HG03066 (cell line): ENCODE measurements around the gene CASP8AP2.
"Not testable (repeated sequence)": the region's sequence is repeated elsewhere in the genome, so short reads cannot be mapped to it uniquely, and the experiment has no call there.

ENCODE experiments used
- ATAC-seq: cut with Tn5 transposase; IDR thresholded peaks from one replicate; pipeline ENCODE4 v1.9.1; 2021; ENCODE audit warnings: low read depth; ENCODE audit not compliant: unreplicated experiment

CASP8AP2 gene

DNA sequence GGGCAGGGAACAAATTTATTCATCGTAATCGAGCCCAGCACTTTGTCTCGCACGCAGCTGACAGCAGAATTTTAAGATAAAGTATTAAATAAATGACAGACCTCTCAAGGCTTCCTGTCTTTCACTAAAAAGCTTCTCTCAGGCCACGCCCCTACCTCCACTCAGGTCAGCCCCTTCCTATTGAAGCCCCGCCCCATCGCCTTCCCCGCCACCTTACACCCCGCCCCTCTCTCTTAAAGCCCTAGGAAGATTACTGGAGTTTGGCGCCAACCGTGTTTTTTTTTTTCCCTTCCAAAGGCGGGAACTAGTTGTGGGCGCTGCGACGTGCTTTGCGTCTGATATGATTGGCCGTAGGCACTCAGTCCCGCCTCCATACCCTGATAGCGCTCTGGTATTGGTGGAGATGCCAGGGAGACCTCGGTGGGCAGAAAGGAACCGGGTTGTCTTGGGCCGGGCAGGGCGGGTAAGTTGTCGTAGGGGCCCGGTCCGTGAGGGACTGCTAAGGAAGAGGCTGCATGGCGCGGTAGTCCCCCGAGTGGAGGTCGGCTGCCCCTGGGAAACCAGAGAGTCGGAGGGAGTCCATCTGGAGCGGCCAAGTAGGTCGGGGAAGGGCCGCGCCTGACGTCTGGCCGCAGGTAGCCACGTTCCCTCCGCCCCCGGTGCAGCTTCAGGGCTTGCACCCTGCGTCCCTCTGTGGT, at the start of gene CASP8AP2:
Gene CASP8AP2 (plus strand): TSS at position 409 of the 698 bp plus-strand sequence.
- ATAC-seq = peak; percentile 95

DNA sequence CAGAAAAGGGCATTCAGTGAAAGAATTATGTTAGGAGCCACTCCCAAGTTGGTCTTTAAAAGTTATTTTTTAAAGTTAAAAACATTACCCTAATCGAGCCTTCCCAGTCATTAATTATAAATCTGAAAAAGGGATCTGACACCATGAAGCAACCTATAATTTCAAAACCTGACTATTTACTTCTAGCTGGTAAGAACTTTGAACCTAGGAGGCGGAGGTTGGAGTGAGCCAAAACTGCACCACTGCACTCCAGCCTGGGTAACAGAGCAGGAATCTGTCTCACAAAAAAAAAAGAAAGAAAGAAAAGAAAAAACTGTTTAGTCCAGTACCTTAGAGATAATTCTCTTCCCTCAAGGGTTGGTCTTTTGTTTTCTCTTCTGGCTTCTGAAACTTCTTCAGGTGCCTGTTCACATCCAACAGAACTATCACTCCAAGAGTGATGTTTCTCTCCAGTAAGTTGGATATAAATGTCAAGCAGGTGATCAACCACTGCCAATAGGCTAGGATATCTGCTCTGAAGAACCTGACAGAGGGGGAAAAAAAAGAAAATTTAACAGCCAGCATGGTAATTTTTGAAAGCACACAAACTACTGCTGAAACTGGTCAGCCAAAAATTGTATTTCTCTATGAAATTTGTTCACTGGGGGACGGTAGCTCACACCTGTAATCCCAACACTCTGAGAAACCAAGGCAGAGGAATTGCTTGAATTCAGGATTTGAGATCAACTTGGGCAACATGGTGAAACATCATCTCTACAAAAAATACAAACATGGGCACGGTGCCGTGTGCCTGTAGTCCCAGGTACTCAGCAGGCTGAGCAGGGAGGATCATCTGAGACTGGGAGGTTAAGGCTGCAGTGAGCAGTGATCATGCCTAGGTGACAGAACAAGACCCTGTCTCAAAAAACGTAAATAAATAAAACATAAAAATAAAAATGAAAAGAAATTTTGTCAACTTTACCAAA, 48.3 kb upstream of the CASP8AP2 start:
- ATAC-seq = no peak

DNA sequence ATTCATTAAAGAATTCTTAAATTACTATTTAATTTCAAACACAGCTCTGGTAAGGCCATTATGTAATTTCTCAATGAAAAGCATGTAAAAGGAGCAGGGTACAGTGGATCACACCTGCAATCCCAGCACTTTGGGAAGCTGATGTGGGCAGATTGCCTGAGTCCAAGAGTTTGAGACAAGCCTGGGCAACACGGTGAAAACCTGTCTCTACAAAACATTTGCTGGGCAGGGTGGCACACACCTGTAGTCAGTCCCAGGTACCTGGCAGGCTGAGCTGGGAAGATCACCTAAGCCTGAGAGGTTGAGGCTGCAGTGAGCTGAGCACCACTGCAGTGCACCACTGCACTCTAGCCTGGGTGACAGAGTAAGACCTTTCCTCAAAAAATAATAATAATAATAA, 47.5 kb upstream of the CASP8AP2 start:
- no peak for ATAC-seq

DNA sequence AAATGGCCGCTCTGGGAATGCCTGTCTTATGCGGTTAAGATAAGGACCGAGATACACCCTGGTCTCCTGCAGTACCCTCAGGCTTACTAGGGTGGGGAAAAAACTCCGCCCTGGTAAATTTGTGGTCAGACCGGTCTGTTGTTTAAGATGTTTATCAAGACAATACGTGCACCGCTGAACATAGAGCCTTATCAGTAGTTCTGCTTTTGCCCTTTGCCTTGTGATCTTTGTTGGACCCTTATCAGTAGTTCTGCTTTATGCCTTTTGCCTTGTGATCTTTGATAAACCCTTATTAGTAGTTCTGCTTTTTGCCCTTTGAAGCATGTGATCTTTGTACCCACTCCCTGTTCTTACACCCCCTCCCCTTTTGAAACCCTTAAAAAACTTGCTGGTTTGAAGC, 46.4 kb upstream of the CASP8AP2 start:
- ATAC-seq = not testable (repeated sequence)

DNA sequence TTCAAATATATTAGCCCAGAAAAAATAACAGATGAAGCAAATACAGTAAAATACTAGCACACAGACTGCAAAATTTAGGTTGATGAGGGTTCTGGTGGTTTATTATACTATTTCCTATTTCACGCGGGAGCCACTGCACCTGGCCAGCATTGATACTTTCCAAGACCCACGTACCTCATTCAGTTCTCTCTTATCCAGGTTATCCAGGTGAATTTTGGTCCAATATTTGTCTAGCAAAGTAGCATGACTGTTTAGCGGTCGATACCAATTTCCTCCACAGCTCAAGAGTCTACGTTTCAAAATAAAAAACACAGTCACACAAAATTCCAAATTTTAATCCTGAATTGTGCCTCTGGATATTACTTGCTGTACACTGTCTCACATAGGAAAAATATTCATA, 44.8 kb upstream of the CASP8AP2 start:
- ATAC-seq = no peak

DNA sequence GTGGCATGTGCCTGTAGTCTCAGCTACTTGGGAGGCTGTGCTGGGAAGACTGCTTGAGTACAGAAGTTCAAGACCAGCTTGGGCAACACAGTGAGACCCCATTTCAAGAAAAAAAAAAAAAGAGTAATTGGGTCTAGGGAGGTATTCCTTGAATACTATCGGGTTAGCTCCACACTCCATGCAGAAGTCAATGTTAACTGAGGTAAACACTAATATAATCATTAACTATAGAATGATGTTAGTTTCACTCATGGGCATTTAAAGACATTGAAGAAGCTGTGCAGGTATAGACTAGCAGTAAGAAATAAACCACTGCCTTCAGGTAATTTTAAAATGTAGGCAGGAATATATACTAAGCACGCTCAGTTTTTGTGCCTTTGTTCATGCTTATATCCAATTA, 42.7 kb upstream of the CASP8AP2 start:
- ATAC-seq = no peak

DNA sequence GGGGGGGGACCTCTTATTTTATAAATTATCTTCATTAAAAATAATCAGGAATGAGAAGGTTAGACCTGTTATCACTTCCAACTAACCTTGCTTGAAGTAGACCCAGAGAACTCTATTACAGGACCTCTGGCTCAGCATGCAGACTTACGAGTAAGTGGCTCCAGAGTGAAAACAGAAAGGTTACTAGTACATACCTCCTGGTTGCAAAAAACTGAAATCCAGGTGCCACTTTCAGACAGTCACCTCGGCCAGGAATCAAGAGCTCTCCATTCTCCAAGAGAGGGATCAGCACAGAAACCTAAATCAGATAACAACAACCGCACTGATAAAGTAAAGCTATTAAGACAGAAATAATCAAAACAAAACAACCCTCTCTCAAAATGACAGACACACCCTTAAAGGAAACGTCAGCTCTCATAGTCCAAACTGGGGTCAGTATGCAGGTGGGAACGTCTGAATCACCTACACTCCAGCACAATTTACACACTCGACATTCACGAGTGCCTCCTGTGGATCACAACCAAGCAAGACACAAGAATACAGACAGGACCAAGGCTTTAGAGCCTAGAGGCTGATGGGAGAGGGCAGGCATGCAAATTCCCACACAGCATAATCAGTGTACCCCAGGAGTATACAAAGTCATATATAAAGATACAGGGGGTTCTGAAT, 41.9 kb upstream of the CASP8AP2 start:
- ATAC-seq = no peak

DNA sequence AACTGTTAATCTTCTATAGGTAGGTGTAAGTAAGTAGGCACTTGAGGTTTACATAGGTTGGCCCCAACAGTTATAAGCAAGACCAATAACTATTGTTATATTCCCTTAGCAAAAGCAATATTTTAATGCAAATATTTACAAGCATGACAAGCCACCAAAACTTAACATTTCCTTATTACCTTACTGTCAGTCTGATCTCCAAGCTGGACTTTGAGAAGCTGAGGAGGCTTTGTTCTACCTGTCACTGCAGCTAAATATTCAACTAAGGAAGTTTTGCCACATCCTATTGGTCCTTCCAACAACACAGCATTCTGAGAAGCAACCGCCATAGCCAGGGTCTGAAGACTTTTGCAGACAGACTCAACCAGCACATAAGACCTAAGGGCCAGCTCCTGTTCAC, 39.7 kb upstream of the CASP8AP2 start:
- no peak for ATAC-seq

DNA sequence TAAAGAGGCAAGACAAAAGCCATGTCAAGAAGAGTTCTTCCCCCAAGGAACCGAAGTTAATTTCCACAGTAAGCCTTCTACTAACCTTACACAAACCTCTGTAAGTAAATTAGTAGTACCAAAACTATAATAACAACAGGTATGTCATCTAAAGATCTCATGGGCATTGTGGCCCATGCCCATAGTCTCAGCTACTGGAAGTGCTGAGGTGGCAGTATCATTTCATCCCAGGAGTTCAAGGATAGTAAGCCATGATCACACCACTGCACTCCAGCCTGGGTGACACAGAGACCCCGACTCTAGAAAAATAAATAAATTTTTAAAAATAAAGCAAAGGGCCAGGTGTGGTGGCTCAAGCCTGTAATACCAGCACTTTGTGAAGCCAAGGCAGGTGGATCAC, 39.3 kb upstream of the CASP8AP2 start:
- no peak for ATAC-seq

DNA sequence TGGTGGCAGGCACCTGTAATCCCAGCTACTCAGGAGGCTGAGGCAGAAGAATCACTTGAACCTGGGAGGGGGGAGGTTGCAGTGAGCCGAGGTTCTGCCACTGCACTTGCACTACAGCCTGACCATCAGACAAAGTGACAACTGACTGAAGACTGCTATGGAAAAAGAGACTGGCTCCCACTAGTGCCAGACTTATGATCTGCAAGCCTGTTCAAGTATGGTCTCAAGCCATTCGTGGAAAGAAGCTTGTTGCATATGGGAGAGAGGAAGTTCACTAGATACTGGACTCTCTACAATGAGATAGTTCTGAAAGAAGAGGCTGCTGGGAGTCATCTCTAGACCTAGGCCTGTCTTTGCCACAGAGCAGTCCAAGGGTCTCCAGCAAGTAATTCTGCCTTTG, 36.8 kb upstream of the CASP8AP2 start:
- peak; percentile 73 for ATAC-seq

DNA sequence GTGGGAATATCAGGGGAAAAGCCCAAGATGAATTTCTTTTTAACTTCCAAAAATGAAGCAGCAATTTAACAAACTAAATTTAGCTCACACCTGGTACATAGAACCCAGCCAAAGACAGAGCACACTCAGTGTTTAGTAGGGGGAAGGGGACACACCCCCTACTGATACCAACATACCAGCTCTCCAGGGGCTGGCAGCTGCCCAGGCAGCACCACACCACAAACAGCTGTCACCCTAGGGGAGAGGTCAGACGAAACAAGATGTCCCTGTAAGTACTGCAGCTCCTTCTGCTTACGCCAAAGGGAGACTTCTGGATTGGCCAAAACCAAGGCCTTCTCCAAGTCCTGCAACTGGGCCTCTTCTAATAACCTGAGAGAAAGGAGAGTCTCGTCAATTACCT, 36.1 kb upstream of the CASP8AP2 start:
- no peak for ATAC-seq

DNA sequence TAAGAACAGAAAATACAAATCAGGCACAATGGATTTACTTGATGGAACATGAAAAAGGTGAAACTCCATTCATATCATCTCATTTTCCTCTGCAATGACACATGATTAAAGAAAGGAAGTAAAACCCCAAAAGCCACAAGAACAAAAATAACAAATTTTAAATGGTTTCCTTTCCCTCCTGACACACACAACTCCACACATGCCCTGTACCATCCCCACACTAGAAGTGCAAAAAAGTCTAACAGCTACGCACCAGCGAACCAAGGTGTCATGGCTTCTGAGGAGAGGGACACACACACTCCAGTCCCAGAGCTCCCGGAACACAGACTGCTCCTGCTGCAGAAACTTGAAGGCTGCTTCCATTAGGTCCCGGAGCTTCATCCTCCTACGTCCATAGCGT, 35.4 kb upstream of the CASP8AP2 start:
- no peak for ATAC-seq

DNA sequence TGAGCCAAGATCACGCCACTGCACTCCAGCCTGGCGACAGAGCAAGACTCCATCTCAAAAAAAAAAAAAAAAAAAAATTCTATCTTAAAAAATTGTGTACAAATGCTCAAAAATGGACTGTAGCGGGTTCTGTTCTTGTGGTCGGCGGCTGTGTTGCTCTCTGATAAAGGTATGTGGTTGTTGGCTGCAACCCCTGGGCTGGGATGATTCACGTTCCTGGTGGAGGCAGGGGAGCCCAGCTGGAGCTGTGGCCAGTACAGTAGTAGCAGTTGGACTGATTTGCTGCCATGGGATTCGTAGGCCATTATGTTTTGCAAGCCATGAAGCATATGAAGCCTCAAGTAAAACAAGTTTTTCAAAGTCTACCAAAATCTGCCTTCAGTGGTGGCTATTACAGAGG, 32.4 kb upstream of the CASP8AP2 start:
- no peak for ATAC-seq

DNA sequence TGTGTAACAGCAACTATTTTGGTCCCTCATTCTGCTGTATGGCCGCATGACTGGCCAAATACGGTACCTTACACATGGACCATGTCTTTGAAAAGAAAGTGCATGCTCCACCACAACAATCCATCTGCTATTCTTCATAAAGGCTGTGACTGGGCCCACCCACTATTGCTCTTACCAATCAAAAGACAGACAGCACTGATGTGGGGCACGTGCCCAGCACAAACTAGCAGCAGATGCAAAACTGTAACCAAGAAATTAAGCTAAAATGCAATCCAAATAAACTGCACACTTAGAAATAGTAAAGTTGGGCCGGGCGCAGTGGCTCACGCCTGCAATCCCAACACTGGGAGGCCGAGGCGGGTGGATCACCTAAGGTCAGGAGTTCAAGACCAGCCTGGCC, 30.6 kb upstream of the CASP8AP2 start:
- ATAC-seq = no peak

DNA sequence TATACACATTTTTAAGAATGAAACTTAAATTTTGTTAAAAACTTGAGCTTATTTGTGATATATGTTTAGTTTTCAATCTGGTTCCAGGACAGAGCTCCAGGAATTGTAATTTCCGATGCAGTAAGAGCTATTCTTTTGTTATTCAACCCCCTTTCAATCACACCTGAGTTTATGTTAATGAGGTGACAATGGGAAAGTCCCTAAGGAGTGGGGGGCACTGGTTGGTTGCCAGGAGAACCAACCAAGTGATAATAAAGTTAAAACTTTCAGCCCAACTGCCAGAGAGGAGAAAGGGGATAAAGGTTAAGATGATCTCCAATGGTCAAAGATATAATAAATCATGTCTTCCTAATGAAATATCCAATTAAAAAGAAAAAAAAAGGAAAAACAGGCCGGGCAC, 29.9 kb upstream of the CASP8AP2 start:
- no peak for ATAC-seq

DNA sequence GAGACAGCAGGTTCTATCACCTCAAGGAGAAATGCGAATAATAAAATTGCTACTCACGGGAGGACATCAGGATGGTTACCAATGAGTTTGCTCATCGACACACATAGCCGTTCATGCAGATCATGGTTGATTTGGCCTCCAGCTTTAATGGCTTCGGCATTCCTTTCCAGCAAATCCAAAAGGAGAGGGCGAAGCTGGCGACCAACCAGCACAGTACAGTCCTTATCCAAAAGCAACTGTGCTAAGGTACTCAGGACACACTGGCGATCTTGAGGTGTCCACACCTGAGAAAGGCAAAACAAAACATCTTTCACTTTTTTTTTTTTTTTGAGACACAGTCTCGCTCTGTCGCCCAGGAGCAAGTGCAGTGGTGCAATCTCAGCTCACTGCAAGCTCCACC, 26.4 kb upstream of the CASP8AP2 start:
- ATAC-seq = no peak

DNA sequence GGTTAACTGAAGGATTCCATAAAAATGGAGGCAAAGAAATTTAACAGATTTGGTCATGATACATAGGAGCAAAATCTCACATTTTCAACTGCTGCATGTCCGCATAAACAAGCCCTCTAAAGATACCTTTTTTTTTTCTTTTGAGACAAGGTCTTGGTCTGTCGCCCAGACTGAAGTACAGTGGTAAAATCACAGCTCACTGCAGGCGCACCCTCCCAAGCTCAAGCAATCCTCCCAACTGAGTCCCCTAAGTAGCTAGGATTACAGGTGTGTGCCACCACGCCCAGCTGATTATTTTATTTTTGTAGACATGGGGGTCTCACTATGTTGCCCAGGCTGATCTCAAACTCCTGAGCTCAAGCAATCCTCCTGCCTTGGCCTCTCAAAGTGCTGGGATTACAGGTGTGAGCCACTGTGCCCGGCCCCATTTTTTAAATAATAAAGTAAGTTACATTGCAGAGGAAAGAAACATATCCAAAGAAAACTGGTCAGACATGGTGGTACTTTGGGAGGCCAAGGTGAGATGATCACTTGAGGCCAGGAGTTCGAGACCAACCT, 23.8 kb upstream of the CASP8AP2 start:
- ATAC-seq = no peak

DNA sequence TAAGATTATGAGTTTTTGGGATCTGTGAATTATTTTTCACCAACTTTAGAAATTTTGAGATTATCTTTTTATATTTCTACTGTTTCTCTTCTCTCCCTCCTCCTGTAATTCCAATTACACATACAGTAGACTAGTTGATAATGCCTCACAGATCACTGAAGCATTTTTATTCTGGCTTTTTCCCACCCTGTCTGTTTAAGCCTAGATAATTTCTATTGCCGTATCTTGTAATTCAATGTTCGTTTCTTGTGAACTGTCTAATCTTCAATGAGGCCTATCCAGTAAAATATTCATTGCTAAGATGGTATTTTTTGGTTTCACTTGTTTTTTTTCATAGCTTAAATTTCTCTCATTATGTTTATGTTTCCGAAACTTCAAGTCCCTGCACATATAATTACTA, 22.1 kb upstream of the CASP8AP2 start:
- no peak for ATAC-seq

DNA sequence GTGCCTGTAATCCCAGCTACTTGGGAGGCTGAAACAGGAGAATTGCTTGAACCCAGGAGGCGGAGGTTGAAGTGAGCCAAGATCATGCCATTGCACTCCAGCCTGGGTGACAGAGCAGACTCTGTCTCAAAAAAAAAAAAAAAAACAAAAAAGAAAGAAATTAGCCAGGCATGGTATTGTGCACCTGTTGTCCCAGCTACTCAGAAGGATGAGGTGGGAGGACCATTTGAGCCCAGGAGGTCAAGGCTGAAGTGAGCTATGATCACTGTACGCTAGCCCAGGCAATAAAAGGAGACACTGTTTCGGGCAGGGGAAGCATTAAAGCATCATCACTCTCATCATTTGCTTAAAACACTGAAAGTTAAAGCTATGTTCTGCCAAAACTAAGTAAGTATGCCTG, 16.3 kb upstream of the CASP8AP2 start:
- not testable (repeated sequence) for ATAC-seq

DNA sequence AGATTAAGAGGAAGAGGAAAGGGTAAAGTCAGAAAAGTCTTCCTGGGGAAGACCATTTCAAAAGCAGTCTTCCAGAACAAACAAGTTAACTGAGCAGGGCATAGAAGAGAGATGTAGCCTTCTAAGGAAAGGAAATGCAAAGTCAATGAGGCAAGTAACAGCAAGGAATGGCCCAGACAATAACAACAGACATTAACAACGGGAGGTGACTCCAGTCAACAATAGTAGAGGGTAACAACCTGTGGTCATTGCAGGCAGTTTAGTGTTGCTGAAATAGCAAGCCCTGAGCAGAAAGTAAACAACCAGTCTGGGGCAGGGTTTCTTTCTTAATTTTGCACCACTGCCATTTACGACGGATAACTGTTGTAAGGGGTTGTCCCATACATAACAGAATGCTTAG, 12.2 kb upstream of the CASP8AP2 start:
- ATAC-seq = no peak

DNA sequence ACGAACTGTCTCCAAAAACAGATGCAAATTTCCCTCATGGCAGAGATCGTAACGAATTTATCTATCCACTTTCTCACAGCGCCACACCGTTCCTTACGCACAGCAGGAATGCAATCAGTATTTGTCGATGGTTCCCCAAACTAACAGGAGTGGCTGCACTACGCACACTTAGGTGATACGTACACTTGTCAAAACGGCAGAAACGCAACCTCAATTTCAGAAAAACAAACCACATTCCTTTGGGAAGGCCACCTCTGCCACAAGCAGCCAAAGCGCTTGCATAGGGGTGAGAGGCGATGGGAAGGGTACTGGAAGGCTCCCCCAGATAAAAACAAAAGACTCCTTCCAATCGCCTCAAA, 10.7 kb upstream of the CASP8AP2 start:
- ATAC-seq = peak; percentile 31
